Subcutaneous abdominal adipose tissue (tissue), 5 donors: ENCODE results near the gene CTIF.
A peak's percentile ranks its signal among the peaks of the same experiment; 100 is the strongest.

Experiments used
- H3K27ac ChIP-seq: one replicate; pipeline ENCODE4 v1.7.0; 2013; ENCODE audit warnings: low read depth, mild to moderate bottlenecking, inconsistent platforms, low read length, moderate library complexity
- H3K27me3 ChIP-seq, 5 donors: one replicate each; pipeline ENCODE4 v1.7.0; 2013; ENCODE audit warnings: low read length in 5 of 5, inconsistent platforms in 1 of 5; ENCODE audit not compliant: control insufficient read depth in 5 of 5, insufficient read depth in 4 of 5
- H3K36me3 ChIP-seq, 5 donors: one replicate each; pipeline ENCODE4 v1.7.0; 2013; ENCODE audit warnings: low read length in 5 of 5; ENCODE audit not compliant: control insufficient read depth in 5 of 5, insufficient read depth in 5 of 5
- H3K4me1 ChIP-seq, 5 donors: one replicate each; pipeline ENCODE4 v1.7.0; 2013; ENCODE audit warnings: low read length in 5 of 5, mild to moderate bottlenecking in 3 of 5, moderate library complexity in 1 of 5; ENCODE audit not compliant: control insufficient read depth in 5 of 5, insufficient read depth in 5 of 5
- H3K4me3 ChIP-seq, 5 donors: one replicate each; pipeline ENCODE4 v1.7.0; 2013; ENCODE audit warnings: low read length in 5 of 5, low read depth in 1 of 5
- H3K9ac ChIP-seq, 5 donors: one replicate each; pipeline ENCODE4 v1.7.0; 2013; ENCODE audit warnings: low read length in 5 of 5, mild to moderate bottlenecking in 4 of 5, moderate library complexity in 3 of 5
- H3K9me3 ChIP-seq, 5 donors: one replicate each; pipeline ENCODE4 v1.7.0; 2013; ENCODE audit warnings: low read length in 5 of 5; ENCODE audit not compliant: control insufficient read depth in 5 of 5
- donor health status: healthy.
- donor health status: healthy.
- donor health status: healthy.
- donor health status: healthy.
- donor health status: healthy.

Gene CTIF

GRCh38 chr18:48832938-48833700, 294.3 kb downstream of the CTIF start:
- H3K4me3 ChIP-seq, result peak overlapping the region in 1 of 5 donors; percentile 24
- H3K4me1 ChIP-seq, result peaks cover 8 to 49% (median 43%) of the 10 kb centered on the region in 5 donors
- no peaks in the 10 kb centered on the region for H3K27me3 ChIP-seq
- H3K36me3 ChIP-seq, result peaks cover 0 to 23% (median 2%) of the 10 kb centered on the region in 5 donors
- no peak overlapping the region for H3K9ac ChIP-seq
- no peaks in the 10 kb centered on the region for H3K9me3 ChIP-seq
- no peak overlapping the region for H3K27ac ChIP-seq

GRCh38 chr18:48833701-48834412, 295.0 kb downstream of the CTIF start:
- Histone ChIP-seq H3K36me3 (peaks cover 0 to 23% (median 2%) of the 10 kb centered on the region in 5 donors), H3K27me3 (no peaks in the 10 kb centered on the region), H3K4me1 (peaks cover 5 to 48% (median 42%) of the 10 kb centered on the region in 5 donors), H3K27ac (no peak overlapping the region), H3K9ac (no peak overlapping the region), H3K4me3 (peak overlapping the region in 1 of 5 donors; percentile 19), H3K9me3 (no peaks in the 10 kb centered on the region)

GRCh38 chr18:48834413-48835031, 295.7 kb downstream of the CTIF start:
- Histone ChIP-seq H3K4me3 (peak overlapping the region in 2 of 5 donors; percentile 1 to 19), H3K9ac (no peak overlapping the region), H3K36me3 (peaks cover 0 to 20% (median 2%) of the 10 kb centered on the region in 5 donors), H3K27ac (peak overlapping the region; percentile 13), H3K9me3 (no peaks in the 10 kb centered on the region), H3K27me3 (no peaks in the 10 kb centered on the region), H3K4me1 (peaks cover 5 to 50% (median 47%) of the 10 kb centered on the region in 5 donors)

GRCh38 chr18:48835119-48835518, 296.3 kb downstream of the CTIF start:
- peaks cover 0 to 18% (median 2%) of the 10 kb centered on the region in 5 donors for H3K36me3 ChIP-seq
- H3K9ac ChIP-seq, result no peak overlapping the region
- peak overlapping the region; percentile 13 for H3K27ac ChIP-seq
- H3K4me1 ChIP-seq, result peaks cover 5 to 55% (median 51%) of the 10 kb centered on the region in 5 donors
- no peak overlapping the region for H3K4me3 ChIP-seq
- H3K27me3 ChIP-seq, result no peaks in the 10 kb centered on the region
- no peaks in the 10 kb centered on the region for H3K9me3 ChIP-seq

- no peaks in the 10 kb centered on the region for H3K9me3 ChIP-seq
- H3K36me3 ChIP-seq, result peaks cover 0 to 18% (median 2%) of the 10 kb centered on the region in 5 donors
- peaks cover 5 to 59% (median 57%) of the 10 kb centered on the region in 5 donors for H3K4me1 ChIP-seq
- H3K27me3 ChIP-seq, result no peaks in the 10 kb centered on the region
- H3K27ac ChIP-seq, result no peak overlapping the region
- H3K4me3 ChIP-seq, result no peak overlapping the region
- H3K9ac ChIP-seq, result no peak overlapping the region
Observed at GRCh38 chr18:48835745-48836170, 296.9 kb downstream of the CTIF start.

GRCh38 chr18:48836231-48836805, 297.5 kb downstream of the CTIF start:
- Histone ChIP-seq H3K9me3 (no peaks in the 10 kb centered on the region), H3K27me3 (no peaks in the 10 kb centered on the region), H3K36me3 (peaks cover 0 to 17% (median 2%) of the 10 kb centered on the region in 5 donors), H3K27ac (no peak overlapping the region), H3K9ac (peak overlapping the region in 1 of 5 donors; percentile 47), H3K4me3 (no peak overlapping the region), H3K4me1 (peaks cover 8 to 64% (median 63%) of the 10 kb centered on the region in 5 donors)

- H3K27ac ChIP-seq, result no peak overlapping the region
- H3K9ac ChIP-seq, result peak overlapping the region in 1 of 5 donors; percentile 47
- H3K36me3 ChIP-seq, result peaks cover 0 to 14% (median 2%) of the 10 kb centered on the region in 5 donors
- peaks cover 8 to 71% (median 69%) of the 10 kb centered on the region in 5 donors for H3K4me1 ChIP-seq
- no peaks in the 10 kb centered on the region for H3K9me3 ChIP-seq
- H3K27me3 ChIP-seq, result no peaks in the 10 kb centered on the region
- no peak overlapping the region for H3K4me3 ChIP-seq
Observed at GRCh38 chr18:48836806-48837615, 298.2 kb downstream of the CTIF start.

GRCh38 chr18:48837676-48838075, 298.8 kb downstream of the CTIF start:
- Histone ChIP-seq H3K9me3 (no peaks in the 10 kb centered on the region), H3K27ac (peak overlapping the region; percentile 16), H3K4me3 (no peak overlapping the region), H3K36me3 (peaks cover 0 to 14% (median 2%) of the 10 kb centered on the region in 5 donors), H3K9ac (no peak overlapping the region), H3K4me1 (peaks cover 8 to 73% (median 69%) of the 10 kb centered on the region in 5 donors), H3K27me3 (no peaks in the 10 kb centered on the region)

- H3K36me3 ChIP-seq, result peaks cover 0 to 14% (median 2%) of the 10 kb centered on the region in 5 donors
- H3K9ac ChIP-seq, result peak overlapping the region in 1 of 5 donors; percentile 37
- H3K27ac ChIP-seq, result peak overlapping the region; percentile 84
- no peak overlapping the region for H3K4me3 ChIP-seq
- no peaks in the 10 kb centered on the region for H3K27me3 ChIP-seq
- no peaks in the 10 kb centered on the region for H3K9me3 ChIP-seq
- H3K4me1 ChIP-seq, result peaks cover 8 to 72% (median 69%) of the 10 kb centered on the region in 5 donors
Observed at GRCh38 chr18:48838166-48838775, 299.4 kb downstream of the CTIF start.
